ENCODE results near the gene CCDC167.

DNA sequence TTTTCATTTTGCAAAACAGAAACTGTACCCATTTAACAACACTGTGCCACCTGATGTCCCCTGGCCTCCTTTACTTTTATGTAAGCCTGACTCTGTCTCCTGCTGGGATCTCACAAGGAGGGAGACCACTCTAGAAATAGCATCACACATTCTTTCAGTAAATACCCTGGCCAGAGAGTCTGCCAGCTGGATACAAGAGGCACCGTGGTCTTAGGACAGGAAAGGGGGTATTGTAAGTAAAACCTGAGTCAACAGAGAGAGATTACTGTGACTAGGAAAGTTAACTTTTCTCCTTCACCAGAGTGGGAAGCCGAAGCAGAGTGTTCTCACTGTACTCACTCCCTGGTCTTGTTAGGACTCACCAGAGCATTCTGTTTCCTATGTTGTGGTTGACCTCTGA, 38.9 kb downstream of the CCDC167 start:
- TF ChIP-seq, protein P1, sequence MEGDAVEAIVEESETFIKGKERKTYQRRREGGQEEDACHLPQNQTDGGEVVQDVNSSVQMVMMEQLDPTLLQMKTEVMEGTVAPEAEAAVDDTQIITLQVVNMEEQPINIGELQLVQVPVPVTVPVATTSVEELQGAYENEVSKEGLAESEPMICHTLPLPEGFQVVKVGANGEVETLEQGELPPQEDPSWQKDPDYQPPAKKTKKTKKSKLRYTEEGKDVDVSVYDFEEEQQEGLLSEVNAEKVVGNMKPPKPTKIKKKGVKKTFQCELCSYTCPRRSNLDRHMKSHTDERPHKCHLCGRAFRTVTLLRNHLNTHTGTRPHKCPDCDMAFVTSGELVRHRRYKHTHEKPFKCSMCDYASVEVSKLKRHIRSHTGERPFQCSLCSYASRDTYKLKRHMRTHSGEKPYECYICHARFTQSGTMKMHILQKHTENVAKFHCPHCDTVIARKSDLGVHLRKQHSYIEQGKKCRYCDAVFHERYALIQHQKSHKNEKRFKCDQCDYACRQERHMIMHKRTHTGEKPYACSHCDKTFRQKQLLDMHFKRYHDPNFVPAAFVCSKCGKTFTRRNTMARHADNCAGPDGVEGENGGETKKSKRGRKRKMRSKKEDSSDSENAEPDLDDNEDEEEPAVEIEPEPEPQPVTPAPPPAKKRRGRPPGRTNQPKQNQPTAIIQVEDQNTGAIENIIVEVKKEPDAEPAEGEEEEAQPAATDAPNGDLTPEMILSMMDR (IDR thresholded peaks at IDR 0.05 in 2 of 3, conservative IDR thresholded peaks at IDR 0.05 in 1 of 3; ENCODE audit: control insufficient read depth in 2 of 3, extremely low read depth in 1 of 3, insufficient read depth in 1 of 3, low read depth in 3 of 3, low read length in 3 of 3): no peak
- no peak for TF ChIP-seq POLR2A (IDR thresholded peaks at IDR 0.05; ENCODE audit: low read depth, low read length)
- TF ChIP-seq CHD1 (IDR thresholded peaks at IDR 0.05; ENCODE audit: low read depth, low read length): no peak
- no peak for TF ChIP-seq TAF1 (IDR thresholded peaks at IDR 0.05; ENCODE audit: borderline replicate concordance, low read depth, low read length)
- no peak for TF ChIP-seq GABPA (IDR thresholded peaks at IDR 0.05; ENCODE audit: low read depth)
- no peak for TF ChIP-seq CREB1 (IDR thresholded peaks at IDR 0.05; ENCODE audit: low read depth)
